Measurements from ENCODE around the gene SPOP.
"Not testable (repeated sequence)": the region's sequence is repeated elsewhere in the genome, so short reads cannot be mapped to it uniquely, and the experiment has no call there.

The SPOP gene

GRCh38 chr17:49677933-49678847 lies at the start of gene SPOP:
TSS of gene SPOP (minus strand) at chr17:49678097. CDS start at chr17:49622810, 55,287 bp downstream.
- peak; percentile 97 for DNase-seq (ENCODE audit: low read depth)

- DNase-seq (ENCODE audit: low read depth) = no peak
Measured at GRCh38 chr17:49727380-49727779, 49.5 kb upstream of the SPOP start.

- DNase-seq (ENCODE audit: low read depth) = no peak
Measured at GRCh38 chr17:49725452-49726130, 47.7 kb upstream of the SPOP start.

- not testable (repeated sequence) for DNase-seq (ENCODE audit: low read depth)
Measured at GRCh38 chr17:49724552-49724951, 46.7 kb upstream of the SPOP start.

- no peak for DNase-seq (ENCODE audit: low read depth)
Measured at GRCh38 chr17:49723423-49723822, 45.5 kb upstream of the SPOP start.

- no peak for DNase-seq (ENCODE audit: low read depth)
Measured at GRCh38 chr17:49722066-49722465, 44.2 kb upstream of the SPOP start.

GRCh38 chr17:49717371-49717861 lies 39.5 kb upstream of the SPOP start:
- no peak for DNase-seq (ENCODE audit: low read depth)

- no peak for DNase-seq (ENCODE audit: low read depth)
Measured at GRCh38 chr17:49716668-49717364, 38.9 kb upstream of the SPOP start.

- DNase-seq (ENCODE audit: low read depth) = no peak
Measured at GRCh38 chr17:49715717-49716279, 37.9 kb upstream of the SPOP start.

- no peak for DNase-seq (ENCODE audit: low read depth)
Measured at GRCh38 chr17:49715216-49715615, 37.3 kb upstream of the SPOP start.

GRCh38 chr17:49708515-49709183 lies 30.8 kb upstream of the SPOP start:
- DNase-seq (ENCODE audit: low read depth) = no peak

GRCh38 chr17:49707608-49708514 lies 30.0 kb upstream of the SPOP start, which contains the start of gene SLC35B1:
TSS of gene SLC35B1 (minus strand) at chr17:49707964. CDS start at chr17:49707833, 131 bp downstream.
- peak; percentile 96 for DNase-seq (ENCODE audit: low read depth)

GRCh38 chr17:49707246-49707607 lies 29.3 kb upstream of the SPOP start:
- DNase-seq (ENCODE audit: low read depth) = no peak

- no peak for DNase-seq (ENCODE audit: low read depth)
Measured at GRCh38 chr17:49705254-49705653, 27.4 kb upstream of the SPOP start.

GRCh38 chr17:49703557-49704277 lies 25.8 kb upstream of the SPOP start:
- no peak for DNase-seq (ENCODE audit: low read depth)

- DNase-seq (ENCODE audit: low read depth) = no peak
Measured at GRCh38 chr17:49700960-49701359, 23.1 kb upstream of the SPOP start.

- no peak for DNase-seq (ENCODE audit: low read depth)
Measured at GRCh38 chr17:49699966-49700575, 22.2 kb upstream of the SPOP start.

- DNase-seq (ENCODE audit: low read depth) = no peak
Measured at GRCh38 chr17:49698005-49698404, 20.1 kb upstream of the SPOP start.

GRCh38 chr17:49696233-49696761 lies 18.4 kb upstream of the SPOP start:
- peak; percentile 59 for DNase-seq (ENCODE audit: low read depth)
